OCI-LY7 (cell line): ENCODE measurements around the gene NEMP1. TPM values are rescaled to one million over a fixed set of nuclear protein-coding genes. Genes with fewer than 3 reads are reported as not detected.
A peak's percentile ranks its signal among the peaks of the same experiment; 100 is the strongest.

Experiments
- BruUV-seq: library from RNA; stranded (reverse); fragments of 400-500 nt; replicated peaks from 2 replicates; lab custom pipeline; 2021; lab: Mats Ljungman, UMichigan
- CTCF ChIA-PET: fragments of 300-600 bp; sonication (Branson Sonifier 250); formaldehyde crosslinking; loops from one replicate; lab custom pipeline; 2022; ENCODE audit warnings: antibody characterized with exemption; ENCODE audit not compliant: unreplicated experiment; lab: Charles Lee
- POLR2A ChIA-PET: fragments of 300-600 bp; sonication (Branson Sonifier 250); formaldehyde crosslinking; loops from one replicate; lab custom pipeline; 2022; ENCODE audit warnings: antibody characterized with exemption; lab: Charles Lee
- DNase-seq: peaks from one replicate; pipeline ENCODE4 v3.0.0-alpha.2; 2015; ENCODE audit warnings: low spot score
- H2AFZ ChIP-seq: fragments of 200-600 bp; sonication (generic), shearing (Covaris generic); 2 replicates; pipeline ENCODE4 v1.6.1; 2014; ENCODE audit warnings: mild to moderate bottlenecking, antibody characterized with exemption, low read length, moderate library complexity
- H3K27ac ChIP-seq: fragments of 200-600 bp; sonication (generic); 2 replicates; pipeline ENCODE4 v1.5.1; 2014; ENCODE audit warnings: mixed run types, low read depth, mild to moderate bottlenecking, moderate library complexity, low read length, inconsistent platforms; ENCODE audit not compliant: poor library complexity, severe bottlenecking
- H3K36me3 ChIP-seq: fragments of 200-600 bp; sonication (generic); 2 replicates; pipeline ENCODE4 v1.6.1; 2014; ENCODE audit warnings: mild to moderate bottlenecking, antibody characterized with exemption, low read length, moderate library complexity, mixed read lengths; ENCODE audit not compliant: insufficient read depth
- H3K4me1 ChIP-seq: fragments of 200-600 bp; sonication (generic); 2 replicates; pipeline ENCODE4 v1.5.1; 2014; ENCODE audit warnings: mild to moderate bottlenecking, low read length; ENCODE audit not compliant: insufficient read depth, poor library complexity, severe bottlenecking
- H3K4me2 ChIP-seq: fragments of 200-600 bp; sonication (generic); 2 replicates; pipeline ENCODE4 v1.6.1; 2014; ENCODE audit warnings: mild to moderate bottlenecking, low read length
- H3K4me3 ChIP-seq: fragments of 200-600 bp; sonication (generic); 2 replicates; pipeline ENCODE4 v1.5.1; 2014; ENCODE audit warnings: mild to moderate bottlenecking, low read depth, low read length; ENCODE audit not compliant: poor library complexity, severe bottlenecking
- H3K79me2 ChIP-seq: fragments of 200-600 bp; sonication (generic); 2 replicates; pipeline ENCODE4 v1.6.1; 2016; ENCODE audit warnings: low read depth, mild to moderate bottlenecking, low read length, moderate library complexity, mixed read lengths; ENCODE audit not compliant: insufficient read depth
- H3K9me2 ChIP-seq: fragments of 200-600 bp; sonication (generic); 2 replicates; pipeline ENCODE4 v1.6.1; 2016; ENCODE audit warnings: mild to moderate bottlenecking, low read length, mixed read lengths; ENCODE audit not compliant: insufficient read depth
- H3K9me3 ChIP-seq: fragments of 200-600 bp; sonication (generic); 2 replicates; pipeline ENCODE4 v1.6.1; 2014; ENCODE audit warnings: mild to moderate bottlenecking, mixed run types, low read length, mixed read lengths
- H4K20me1 ChIP-seq: fragments of 200-600 bp; sonication (generic); 2 replicates; pipeline ENCODE4 v1.6.1; 2014; ENCODE audit warnings: mild to moderate bottlenecking, antibody characterized with exemption, low read length, moderate library complexity, mixed read lengths; ENCODE audit not compliant: insufficient read depth
- EZH2phosphoT487 ChIP-seq: fragments of 200-600 bp; sonication (generic); IDR thresholded peaks from 2 replicates; pipeline ENCODE4 v1.6.1; 2018; ENCODE audit warnings: low read depth, borderline replicate concordance, mild to moderate bottlenecking, mixed run types, antibody characterized with exemption, low read length, moderate library complexity, mixed read lengths
- intact Hi-C: fragments of 100-400 bp; cut with micrococcal nuclease; formaldehyde crosslinking; loops from one replicate; pipeline ENCODE4 v1.10.0; 2022; ENCODE audit not compliant: unreplicated experiment
- total RNA-seq, 2 experiments: library from RNA; depleted of rRNA in 1 of 2; stranded (reverse); fragments of >200 nt in 1 of 2; shearing (Covaris generic) in 1 of 2; gene quantifications; 2 replicates each; pipeline ENCODE4 v1.2.3, GENCODE V29; 2014 to 2022
- TF ChIP-seq, protein P1 (sequence below): fragments of 200-600 bp; sonication (generic); conservative IDR thresholded peaks from 2 replicates; pipeline ENCODE4 v1.5.1; 2014; ENCODE audit warnings: mild to moderate bottlenecking, antibody characterized with exemption, low read length, moderate library complexity, mixed read lengths

Gene NEMP1
- total RNA-seq, 2 experiments from 2014 or later: 45.7 to 86.3 TPM

GRCh38 chr12:57072661-57073060 lies 5.9 kb downstream of the NEMP1 start:
- no TSS peak for BruUV-seq
- Histone ChIP-seq H2AFZ (no peak overlapping the region), H3K4me2 (peak overlapping the region; percentile 46), H3K36me3 (peaks cover 77% of the 10 kb centered on the region), H3K79me2 (peaks cover 53% of the 10 kb centered on the region), H3K4me1 (peaks cover 18% of the 10 kb centered on the region), H3K27ac (peak overlapping the region; percentile 26), H3K9me3 (no peaks in the 10 kb centered on the region), H3K9me2 (no peaks in the 10 kb centered on the region), H3K4me3 (no peak overlapping the region), H4K20me1 (no peaks in the 10 kb centered on the region)
- intact Hi-C loops: no loop called here
- no peak for TF ChIP-seq EZH2phosphoT487
- TF ChIP-seq, protein P1, sequence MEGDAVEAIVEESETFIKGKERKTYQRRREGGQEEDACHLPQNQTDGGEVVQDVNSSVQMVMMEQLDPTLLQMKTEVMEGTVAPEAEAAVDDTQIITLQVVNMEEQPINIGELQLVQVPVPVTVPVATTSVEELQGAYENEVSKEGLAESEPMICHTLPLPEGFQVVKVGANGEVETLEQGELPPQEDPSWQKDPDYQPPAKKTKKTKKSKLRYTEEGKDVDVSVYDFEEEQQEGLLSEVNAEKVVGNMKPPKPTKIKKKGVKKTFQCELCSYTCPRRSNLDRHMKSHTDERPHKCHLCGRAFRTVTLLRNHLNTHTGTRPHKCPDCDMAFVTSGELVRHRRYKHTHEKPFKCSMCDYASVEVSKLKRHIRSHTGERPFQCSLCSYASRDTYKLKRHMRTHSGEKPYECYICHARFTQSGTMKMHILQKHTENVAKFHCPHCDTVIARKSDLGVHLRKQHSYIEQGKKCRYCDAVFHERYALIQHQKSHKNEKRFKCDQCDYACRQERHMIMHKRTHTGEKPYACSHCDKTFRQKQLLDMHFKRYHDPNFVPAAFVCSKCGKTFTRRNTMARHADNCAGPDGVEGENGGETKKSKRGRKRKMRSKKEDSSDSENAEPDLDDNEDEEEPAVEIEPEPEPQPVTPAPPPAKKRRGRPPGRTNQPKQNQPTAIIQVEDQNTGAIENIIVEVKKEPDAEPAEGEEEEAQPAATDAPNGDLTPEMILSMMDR: no peak
- POLR2A ChIA-PET: interaction anchor here (0.6 to 6.1 kb wide), 8 partner anchors 7 to 461 kb away, joined by 3 to 45 read pairs (median 4); partner anchors contain the start of genes NACA and STAT6
- CTCF ChIA-PET: interaction anchor here (0.9 kb wide), 1 partner anchor 40 kb away, joined by 4 read pairs; no protein-coding TSS in a partner anchor
- DNase-seq: no peak

DNA sequence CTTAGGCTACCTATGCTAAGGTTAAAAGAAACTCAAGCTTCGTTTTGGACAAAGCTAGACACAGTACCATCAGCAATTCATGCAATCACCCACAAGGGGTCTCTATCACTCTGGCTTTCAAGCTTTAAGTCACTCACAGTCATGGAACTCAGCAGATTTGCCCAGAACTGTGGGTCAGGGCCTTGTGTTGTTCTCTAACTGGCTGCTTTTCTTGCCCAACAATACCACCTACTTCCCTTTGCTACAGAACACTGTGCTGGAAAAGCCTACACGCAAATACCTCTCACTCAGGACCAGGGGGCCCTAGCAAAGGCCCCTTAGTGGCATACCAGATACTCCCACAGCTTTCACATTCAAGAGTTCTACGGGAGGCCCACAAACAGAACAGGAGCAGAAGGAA lies 9.1 kb downstream of the NEMP1 start:
- BruUV-seq: no TSS peak
- peaks cover 27% of the 10 kb centered on the region for H3K4me1 ChIP-seq
- TF ChIP-seq, protein P1: peak; percentile 94
- no peak for TF ChIP-seq EZH2phosphoT487
- H2AFZ ChIP-seq: no peak overlapping the region
- H3K36me3 ChIP-seq: peaks cover 88% of the 10 kb centered on the region
- H3K9me2 ChIP-seq: no peaks in the 10 kb centered on the region
- intact Hi-C loops: loop anchor here (1.0 to 5.0 kb wide), 4 partner anchors 24 to 113 kb away; no protein-coding TSS in a partner anchor
- DNase-seq: peak; percentile 82
- CTCF ChIA-PET: interaction anchor here (1.0 to 2.5 kb wide), 3 partner anchors 24 to 42 kb away, joined by 3 to 26 read pairs (median 10); partner anchors contain the start of gene STAT6
- peaks cover 25% of the 10 kb centered on the region for H3K79me2 ChIP-seq
- H3K9me3 ChIP-seq: peaks cover 4% of the 10 kb centered on the region; the same call in 1 of the 2 replicates
- H4K20me1 ChIP-seq: no peaks in the 10 kb centered on the region
- no peak overlapping the region for H3K4me3 ChIP-seq
- H3K27ac ChIP-seq: peak overlapping the region; percentile 30
- POLR2A ChIA-PET: interaction anchor here (0.9 to 6.1 kb wide), 4 partner anchors 8 to 41 kb away, joined by 3 to 45 read pairs (median 4); partner anchors contain the start of gene STAT6
- no peak overlapping the region; the same call in 1 of the 2 replicates for H3K4me2 ChIP-seq

DNA sequence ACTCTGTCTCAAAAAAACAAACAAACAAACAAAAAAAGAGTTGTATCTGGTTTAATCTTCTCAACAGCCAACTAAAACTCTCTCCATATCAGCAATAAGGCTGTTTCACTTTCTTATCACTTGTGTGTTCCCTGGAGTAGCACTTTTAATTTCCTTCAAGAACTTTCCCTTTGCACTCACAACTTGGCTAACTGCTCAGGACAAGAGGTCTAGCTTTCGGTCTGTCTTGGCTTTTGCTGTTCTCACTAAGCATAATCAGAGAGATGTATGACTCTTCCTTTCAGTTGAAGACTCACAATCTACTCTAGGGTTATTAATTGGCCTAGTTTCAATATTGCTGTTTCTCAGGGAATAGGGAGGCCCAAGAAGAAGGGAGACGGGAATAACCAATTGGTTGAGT lies 12.3 kb downstream of the NEMP1 start:
- CTCF ChIA-PET: no interaction called here
- Histone ChIP-seq H3K79me2 (peaks cover 6% of the 10 kb centered on the region), H3K4me3 (no peak overlapping the region), H3K9me3 (peaks cover 4% of the 10 kb centered on the region; the same call in 1 of the 2 replicates), H2AFZ (no peak overlapping the region), H3K4me2 (no peak overlapping the region), H3K27ac (no peak overlapping the region), H3K4me1 (peaks cover 23% of the 10 kb centered on the region), H3K9me2 (no peaks in the 10 kb centered on the region), H3K36me3 (peaks cover 96% of the 10 kb centered on the region), H4K20me1 (no peaks in the 10 kb centered on the region)
- POLR2A ChIA-PET: interaction anchor here (0.6 to 1.8 kb wide), 3 partner anchors 13 to 1362 kb away, joined by 4 to 6 read pairs (median 4); no protein-coding TSS in a partner anchor
- DNase-seq: no peak
- TF ChIP-seq EZH2phosphoT487: no peak
- TF ChIP-seq, protein P1: no peak
- no TSS peak for BruUV-seq
- intact Hi-C loops: loop anchor here (5.0 kb wide), 1 partner anchor 116 kb away; no protein-coding TSS in a partner anchor
